SK-N-SH (cell line): ENCODE results near the gene B4GALNT3. TPM values are rescaled to one million over a fixed set of nuclear protein-coding genes. Genes with fewer than 3 reads are reported as not detected.

Source experiments
- CTCF ChIA-PET: fragments of 300-600, 350-600 bp; formaldehyde crosslinking; extraction: SDS; loops from one replicate; lab custom pipeline; 2021; lab: Yijun Ruan, JAX
- POLR2A ChIA-PET: fragments of 350-600 bp; sonication (Branson Sonifier 250); formaldehyde crosslinking; extraction: SDS; loops from one replicate; lab custom pipeline; 2020; ENCODE audit warnings: antibody characterized with exemption, inconsistent platforms; lab: Yijun Ruan, JAX
- DNase-seq: peaks from one replicate; pipeline ENCODE4 v3.0.0; 2012
- H2AFZ ChIP-seq: fragments of 200-600 bp; sonication (generic); 2 replicates; pipeline ENCODE4 v1.8.1; 2016; ENCODE audit warnings: antibody characterized with exemption, mild to moderate bottlenecking, low read depth
- H3F3A ChIP-seq: fragments of 200-600 bp; sonication (generic); replicated peaks from 2 replicates; pipeline ENCODE3; 2016; ENCODE audit warnings: antibody characterized with exemption, mild to moderate bottlenecking; ENCODE audit not compliant: insufficient read depth
- H3K27ac ChIP-seq, 2 experiments: fragments of 200-500 bp in 1 of 2; fragments of 200-600 bp in 1 of 2; sonication (Bioruptor generic) in 1 of 2; sonication (generic), shearing (Covaris generic) in 1 of 2; 2 replicates each; pipeline versions ENCODE4 v1.5.1 to v1.6.1; 2014 to 2016; ENCODE audit warnings: low read depth in 2 of 2, inconsistent platforms in 1 of 2, low read length in 1 of 2, mild to moderate bottlenecking in 1 of 2, mixed read lengths in 1 of 2
- H3K27me3 ChIP-seq: fragments of 200-600 bp; sonication (generic), shearing (Covaris generic); 2 replicates; pipeline ENCODE4 v1.6.1; 2016; ENCODE audit warnings: mixed run types; ENCODE audit not compliant: insufficient read depth
- H3K36me3 ChIP-seq, 2 experiments: fragments of 200-500 bp in 1 of 2; fragments of 200-600 bp in 1 of 2; sonication (Bioruptor generic) in 1 of 2; sonication (generic) in 1 of 2; replicated peaks in 1 of 2; 2 replicates each; pipeline versions ENCODE3 to v1.5.1; 2014 to 2016; ENCODE audit warnings: low read length in 1 of 2, mild to moderate bottlenecking in 1 of 2; ENCODE audit not compliant: insufficient read depth in 2 of 2, control insufficient read depth in 1 of 2
- H3K4me1 ChIP-seq, 2 experiments: fragments of 200-500 bp in 1 of 2; fragments of 200-600 bp in 1 of 2; sonication (Bioruptor generic) in 1 of 2; sonication (generic), shearing (Covaris generic) in 1 of 2; 2 replicates each; pipeline versions ENCODE4 v1.5.1 to v1.6.1; 2014 to 2016; ENCODE audit warnings: low read depth in 1 of 2, low read length in 1 of 2, mixed run types in 1 of 2; ENCODE audit not compliant: insufficient read depth in 2 of 2, control insufficient read depth in 1 of 2
- H3K4me2 ChIP-seq: fragments of 200-600 bp; sonication (generic), shearing (Covaris generic); 2 replicates; pipeline ENCODE4 v1.6.1; 2017; ENCODE audit warnings: mixed run types
- H3K4me3 ChIP-seq, 2 experiments: fragments of 200-500 bp in 1 of 2; fragments of 200-600 bp in 1 of 2; sonication (Bioruptor generic) in 1 of 2; sonication (generic), shearing (Covaris generic) in 1 of 2; 2 replicates each; pipeline versions ENCODE4 v1.5.1 to v1.8.1; 2014 to 2016; ENCODE audit warnings: low read depth in 2 of 2, inconsistent platforms in 1 of 2, low read length in 1 of 2, mild to moderate bottlenecking in 1 of 2, mixed read lengths in 1 of 2, moderate library complexity in 1 of 2
- H3K79me2 ChIP-seq: fragments of 200-600 bp; sonication (generic); 2 replicates; pipeline ENCODE4 v1.8.1; 2017; ENCODE audit warnings: mild to moderate bottlenecking; ENCODE audit not compliant: insufficient read depth
- H3K9ac ChIP-seq: fragments of 200-600 bp; sonication (generic); 2 replicates; pipeline ENCODE4 v1.6.1; 2017; ENCODE audit warnings: mixed run types
- H3K9me2 ChIP-seq: fragments of 200-600 bp; sonication (generic); 2 replicates; pipeline ENCODE4 v1.6.1; 2017; ENCODE audit warnings: mixed run types
- H3K9me3 ChIP-seq: fragments of 200-600 bp; sonication (generic); 2 replicates; pipeline ENCODE4 v1.6.1; 2017; ENCODE audit warnings: mixed run types, mild to moderate bottlenecking, moderate library complexity
- H4K20me1 ChIP-seq: fragments of 200-600 bp; sonication (generic); 2 replicates; pipeline ENCODE4 v1.6.1; 2017; ENCODE audit warnings: mild to moderate bottlenecking, mixed run types; ENCODE audit not compliant: insufficient read depth
- CHD2 ChIP-seq: fragments of 150-350 bp; IDR thresholded peaks from 2 replicates; pipeline ENCODE4 v1.6.1; 2018; ENCODE audit warnings: low read length; ENCODE audit not compliant: partially characterized antibody
- EZH2phosphoT487 ChIP-seq: fragments of 200-600 bp; sonication (generic); IDR thresholded peaks from 2 replicates; pipeline ENCODE4 v1.6.1; 2017; ENCODE audit warnings: low read depth, mixed run types, mild to moderate bottlenecking, antibody characterized with exemption, moderate library complexity, borderline replicate concordance
- FOXJ3 ChIP-seq: sonication (generic); formaldehyde crosslinking; IDR thresholded peaks from 2 replicates; pipeline ENCODE4 v1.5.1; 2020; ENCODE audit warnings: mild to moderate bottlenecking, missing genetic modification reagents
- GABPA ChIP-seq: IDR thresholded peaks from 2 replicates; pipeline ENCODE4 v1.4.0; 2012; ENCODE audit warnings: low read depth, mild to moderate bottlenecking
- MEF2A ChIP-seq: IDR thresholded peaks from 2 replicates; pipeline ENCODE4 v1.4.0; 2012; ENCODE audit warnings: low read depth, borderline replicate concordance
- MXI1 ChIP-seq: IDR thresholded peaks from 2 replicates; pipeline ENCODE4 v1.6.1; 2012; ENCODE audit warnings: mild to moderate bottlenecking, low read depth, low read length, improper control_type of control experiment
- NFIC ChIP-seq: IDR thresholded peaks from 2 replicates; pipeline ENCODE4 v1.4.0; 2012; ENCODE audit warnings: borderline replicate concordance
- POLR2AphosphoS5 ChIP-seq: IDR thresholded peaks from 2 replicates; pipeline ENCODE4 v1.6.1; 2012; ENCODE audit warnings: low read depth, low read length
- SIN3A ChIP-seq: IDR thresholded peaks from 2 replicates; pipeline ENCODE4 v1.6.1; 2012; ENCODE audit warnings: low read depth, mild to moderate bottlenecking, low read length, moderate library complexity, borderline replicate concordance
- YY1 ChIP-seq: IDR thresholded peaks from 2 replicates; pipeline ENCODE4 v1.4.0; 2012; ENCODE audit warnings: low read depth, mild to moderate bottlenecking
- polyA plus RNA-seq, 3 experiments: library from polyadenylated mRNA; depleted of rRNA; stranded (reverse); fragments of >200 nt; gene quantifications; 2 replicates each; pipeline ENCODE4 v1.2.3, GENCODE V29; 2012
- TF ChIP-seq, protein P1 (sequence below): fragments of 150-350 bp; IDR thresholded peaks from 2 replicates; pipeline ENCODE4 v1.6.1; 2017; ENCODE audit warnings: antibody characterized with exemption, low read length, low read depth, borderline replicate concordance
- TF ChIP-seq, protein P2 (sequence below): IDR thresholded peaks from 2 replicates; pipeline ENCODE4 v1.6.1; 2012; ENCODE audit warnings: mild to moderate bottlenecking, low read depth, low read length, moderate library complexity
- TF ChIP-seq, protein P3 (sequence below): IDR thresholded peaks from 2 replicates; pipeline ENCODE4 v1.4.0; 2012; ENCODE audit warnings: low read depth, borderline replicate concordance
- TF ChIP-seq, protein P4 (sequence below): IDR thresholded peaks from 2 replicates; pipeline ENCODE4 v1.4.0; 2012; ENCODE audit warnings: low read depth
- TF ChIP-seq, protein P5 (sequence below): fragments of 150-350 bp; IDR thresholded peaks from 2 replicates; pipeline ENCODE4 v1.6.1; 2016; ENCODE audit warnings: mild to moderate bottlenecking, low read depth, low read length

B4GALNT3 gene
- polyA plus RNA-seq, 1 of the 3 experiments (the other 2 are of a cell fraction): 0.53 TPM

DNA sequence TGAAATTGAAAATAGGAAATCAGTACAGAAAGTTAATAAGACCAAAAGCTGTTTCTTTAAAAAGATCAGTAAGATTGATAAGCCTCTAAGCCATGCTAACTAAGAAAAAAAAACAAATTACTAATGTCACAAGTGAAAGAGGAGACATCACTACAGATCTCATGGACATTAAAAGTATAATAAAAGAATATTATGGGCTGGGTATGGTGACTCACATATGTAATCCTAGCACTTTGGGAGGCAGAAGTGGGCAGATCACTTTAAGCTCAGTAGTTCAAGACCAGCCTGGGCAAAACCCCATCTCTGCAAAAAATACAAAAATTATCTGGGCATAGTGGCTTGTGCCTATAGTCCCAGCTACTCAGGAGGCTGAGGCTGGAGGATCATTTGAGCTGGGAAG, 30.5 kb downstream of the B4GALNT3 start:
- TF ChIP-seq SIN3A: no peak
- TF ChIP-seq EZH2phosphoT487: no peak
- no peak for TF ChIP-seq CHD2
- TF ChIP-seq, protein P1, sequence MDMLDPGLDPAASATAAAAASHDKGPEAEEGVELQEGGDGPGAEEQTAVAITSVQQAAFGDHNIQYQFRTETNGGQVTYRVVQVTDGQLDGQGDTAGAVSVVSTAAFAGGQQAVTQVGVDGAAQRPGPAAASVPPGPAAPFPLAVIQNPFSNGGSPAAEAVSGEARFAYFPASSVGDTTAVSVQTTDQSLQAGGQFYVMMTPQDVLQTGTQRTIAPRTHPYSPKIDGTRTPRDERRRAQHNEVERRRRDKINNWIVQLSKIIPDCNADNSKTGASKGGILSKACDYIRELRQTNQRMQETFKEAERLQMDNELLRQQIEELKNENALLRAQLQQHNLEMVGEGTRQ: no peak
- TF ChIP-seq, protein P2, sequence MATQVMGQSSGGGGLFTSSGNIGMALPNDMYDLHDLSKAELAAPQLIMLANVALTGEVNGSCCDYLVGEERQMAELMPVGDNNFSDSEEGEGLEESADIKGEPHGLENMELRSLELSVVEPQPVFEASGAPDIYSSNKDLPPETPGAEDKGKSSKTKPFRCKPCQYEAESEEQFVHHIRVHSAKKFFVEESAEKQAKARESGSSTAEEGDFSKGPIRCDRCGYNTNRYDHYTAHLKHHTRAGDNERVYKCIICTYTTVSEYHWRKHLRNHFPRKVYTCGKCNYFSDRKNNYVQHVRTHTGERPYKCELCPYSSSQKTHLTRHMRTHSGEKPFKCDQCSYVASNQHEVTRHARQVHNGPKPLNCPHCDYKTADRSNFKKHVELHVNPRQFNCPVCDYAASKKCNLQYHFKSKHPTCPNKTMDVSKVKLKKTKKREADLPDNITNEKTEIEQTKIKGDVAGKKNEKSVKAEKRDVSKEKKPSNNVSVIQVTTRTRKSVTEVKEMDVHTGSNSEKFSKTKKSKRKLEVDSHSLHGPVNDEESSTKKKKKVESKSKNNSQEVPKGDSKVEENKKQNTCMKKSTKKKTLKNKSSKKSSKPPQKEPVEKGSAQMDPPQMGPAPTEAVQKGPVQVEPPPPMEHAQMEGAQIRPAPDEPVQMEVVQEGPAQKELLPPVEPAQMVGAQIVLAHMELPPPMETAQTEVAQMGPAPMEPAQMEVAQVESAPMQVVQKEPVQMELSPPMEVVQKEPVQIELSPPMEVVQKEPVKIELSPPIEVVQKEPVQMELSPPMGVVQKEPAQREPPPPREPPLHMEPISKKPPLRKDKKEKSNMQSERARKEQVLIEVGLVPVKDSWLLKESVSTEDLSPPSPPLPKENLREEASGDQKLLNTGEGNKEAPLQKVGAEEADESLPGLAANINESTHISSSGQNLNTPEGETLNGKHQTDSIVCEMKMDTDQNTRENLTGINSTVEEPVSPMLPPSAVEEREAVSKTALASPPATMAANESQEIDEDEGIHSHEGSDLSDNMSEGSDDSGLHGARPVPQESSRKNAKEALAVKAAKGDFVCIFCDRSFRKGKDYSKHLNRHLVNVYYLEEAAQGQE: no peak
- no peak for TF ChIP-seq MXI1
- TF ChIP-seq YY1: no peak
- no peak for TF ChIP-seq NFIC
- no peak for TF ChIP-seq POLR2AphosphoS5
- TF ChIP-seq GABPA: no peak
- no peak for TF ChIP-seq MEF2A
- no peak for TF ChIP-seq FOXJ3
- TF ChIP-seq, protein P3, sequence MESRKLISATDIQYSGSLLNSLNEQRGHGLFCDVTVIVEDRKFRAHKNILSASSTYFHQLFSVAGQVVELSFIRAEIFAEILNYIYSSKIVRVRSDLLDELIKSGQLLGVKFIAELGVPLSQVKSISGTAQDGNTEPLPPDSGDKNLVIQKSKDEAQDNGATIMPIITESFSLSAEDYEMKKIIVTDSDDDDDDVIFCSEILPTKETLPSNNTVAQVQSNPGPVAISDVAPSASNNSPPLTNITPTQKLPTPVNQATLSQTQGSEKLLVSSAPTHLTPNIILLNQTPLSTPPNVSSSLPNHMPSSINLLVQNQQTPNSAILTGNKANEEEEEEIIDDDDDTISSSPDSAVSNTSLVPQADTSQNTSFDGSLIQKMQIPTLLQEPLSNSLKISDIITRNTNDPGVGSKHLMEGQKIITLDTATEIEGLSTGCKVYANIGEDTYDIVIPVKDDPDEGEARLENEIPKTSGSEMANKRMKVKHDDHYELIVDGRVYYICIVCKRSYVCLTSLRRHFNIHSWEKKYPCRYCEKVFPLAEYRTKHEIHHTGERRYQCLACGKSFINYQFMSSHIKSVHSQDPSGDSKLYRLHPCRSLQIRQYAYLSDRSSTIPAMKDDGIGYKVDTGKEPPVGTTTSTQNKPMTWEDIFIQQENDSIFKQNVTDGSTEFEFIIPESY: no peak
- TF ChIP-seq, protein P4, sequence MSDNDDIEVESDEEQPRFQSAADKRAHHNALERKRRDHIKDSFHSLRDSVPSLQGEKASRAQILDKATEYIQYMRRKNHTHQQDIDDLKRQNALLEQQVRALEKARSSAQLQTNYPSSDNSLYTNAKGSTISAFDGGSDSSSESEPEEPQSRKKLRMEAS: no peak
- TF ChIP-seq, protein P5, sequence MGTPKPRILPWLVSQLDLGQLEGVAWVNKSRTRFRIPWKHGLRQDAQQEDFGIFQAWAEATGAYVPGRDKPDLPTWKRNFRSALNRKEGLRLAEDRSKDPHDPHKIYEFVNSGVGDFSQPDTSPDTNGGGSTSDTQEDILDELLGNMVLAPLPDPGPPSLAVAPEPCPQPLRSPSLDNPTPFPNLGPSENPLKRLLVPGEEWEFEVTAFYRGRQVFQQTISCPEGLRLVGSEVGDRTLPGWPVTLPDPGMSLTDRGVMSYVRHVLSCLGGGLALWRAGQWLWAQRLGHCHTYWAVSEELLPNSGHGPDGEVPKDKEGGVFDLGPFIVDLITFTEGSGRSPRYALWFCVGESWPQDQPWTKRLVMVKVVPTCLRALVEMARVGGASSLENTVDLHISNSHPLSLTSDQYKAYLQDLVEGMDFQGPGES: no peak
- Histone ChIP-seq H2AFZ (no peak overlapping the region), H3K27ac (no peak overlapping the region), H3K27me3 (0 out of 2 replicates have a peak, but pooled peaks cover 3% of the 10 kb centered on the region), H3K79me2 (no peaks in the 10 kb centered on the region), H3K36me3 (no peaks in the 10 kb centered on the region), H3K9ac (no peak overlapping the region), H3K9me3 (peaks cover 10% of the 10 kb centered on the region), H3K4me3 (no peak overlapping the region), H3K4me2 (no peak overlapping the region), H3K4me1 (no peaks in the 10 kb centered on the region), H4K20me1 (no peaks in the 10 kb centered on the region), H3F3A (no peaks in the 10 kb centered on the region), H3K9me2 (no peaks in the 10 kb centered on the region)
- DNase-seq: no peak
- CTCF ChIA-PET: interaction anchor here (0.7 to 0.9 kb wide), 2 partner anchors 29 to 48 kb away, joined by 3 read pairs; no protein-coding TSS in a partner anchor
- POLR2A ChIA-PET: no interaction called here
